Eye (tissue), 1 donor: ENCODE results near the gene SLC34A2.

Experiments used
- DNase-seq: peaks from one replicate; pipeline ENCODE4 v3.0.0-alpha.2; 2015

Gene SLC34A2

DNA sequence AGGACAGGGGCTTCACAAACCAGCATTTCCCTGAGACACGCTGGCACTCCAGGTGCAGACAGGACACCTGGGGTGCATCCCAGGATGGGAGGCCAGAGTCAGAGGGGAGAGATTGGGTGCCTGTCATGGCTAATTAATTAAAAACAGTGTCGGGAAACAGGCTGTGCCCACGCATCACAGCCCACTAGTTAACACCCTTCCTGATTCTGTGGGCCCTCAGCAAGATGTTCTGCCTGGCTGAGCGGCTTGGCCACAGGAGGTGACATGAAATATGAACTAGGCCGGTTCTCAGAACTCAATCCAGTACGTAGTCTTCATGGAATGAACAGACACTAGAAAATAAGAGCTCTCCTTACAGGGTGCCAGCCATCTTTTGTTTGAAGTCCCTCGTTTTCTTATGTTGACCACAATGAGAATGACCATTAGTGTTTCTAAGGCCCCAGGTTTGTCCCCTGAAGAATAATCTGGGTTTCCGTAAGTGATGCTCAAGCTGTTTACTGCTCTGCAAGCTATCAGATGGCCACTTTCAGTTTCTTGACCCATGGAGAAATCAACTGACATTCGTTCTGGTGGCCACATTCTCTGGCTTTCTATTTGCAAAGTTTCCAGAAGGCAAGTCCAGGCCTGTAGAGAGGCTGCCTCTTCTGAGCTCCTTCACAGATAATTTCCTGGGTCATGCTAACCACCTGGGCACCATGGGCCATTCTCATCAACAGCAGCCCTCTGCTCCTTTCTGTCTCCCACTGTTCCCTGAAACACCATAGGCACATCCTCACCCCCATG, 72.3 kb downstream of the SLC34A2 start:
- DNase-seq: no peak
